ENCODE measurements around the gene ITGB5. TPM values are rescaled to one million over a fixed set of nuclear protein-coding genes. Genes with fewer than 3 reads are reported as not detected.
A peak's percentile ranks its signal among the peaks of the same experiment; 100 is the strongest.

The ITGB5 gene
- total and polyA plus RNA-seq, 2 experiments from 2014 or later: 54.3 to 107 TPM

DNA sequence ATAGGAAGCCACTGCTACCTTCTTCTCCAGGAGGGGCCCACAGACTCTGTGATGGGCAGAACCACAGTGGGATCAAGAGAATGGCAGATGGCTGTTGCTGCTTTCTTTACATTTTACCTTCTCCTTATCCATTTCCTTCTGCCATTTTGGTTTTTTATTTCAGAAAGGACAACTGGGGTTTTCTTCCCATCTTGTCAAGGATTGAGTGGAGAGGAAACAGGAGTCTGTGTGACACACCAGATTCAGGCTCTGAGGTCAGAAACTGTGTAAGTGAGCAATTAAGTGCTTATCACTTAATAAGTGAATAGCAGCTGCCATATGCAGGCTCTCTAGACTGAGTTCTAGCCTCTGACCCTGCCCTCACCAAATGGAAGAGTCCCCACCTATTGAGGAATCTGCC, 47.3 kb downstream of the ITGB5 start:
- no peak overlapping the region for H3K27ac ChIP-seq
- TF ChIP-seq, protein P1, sequence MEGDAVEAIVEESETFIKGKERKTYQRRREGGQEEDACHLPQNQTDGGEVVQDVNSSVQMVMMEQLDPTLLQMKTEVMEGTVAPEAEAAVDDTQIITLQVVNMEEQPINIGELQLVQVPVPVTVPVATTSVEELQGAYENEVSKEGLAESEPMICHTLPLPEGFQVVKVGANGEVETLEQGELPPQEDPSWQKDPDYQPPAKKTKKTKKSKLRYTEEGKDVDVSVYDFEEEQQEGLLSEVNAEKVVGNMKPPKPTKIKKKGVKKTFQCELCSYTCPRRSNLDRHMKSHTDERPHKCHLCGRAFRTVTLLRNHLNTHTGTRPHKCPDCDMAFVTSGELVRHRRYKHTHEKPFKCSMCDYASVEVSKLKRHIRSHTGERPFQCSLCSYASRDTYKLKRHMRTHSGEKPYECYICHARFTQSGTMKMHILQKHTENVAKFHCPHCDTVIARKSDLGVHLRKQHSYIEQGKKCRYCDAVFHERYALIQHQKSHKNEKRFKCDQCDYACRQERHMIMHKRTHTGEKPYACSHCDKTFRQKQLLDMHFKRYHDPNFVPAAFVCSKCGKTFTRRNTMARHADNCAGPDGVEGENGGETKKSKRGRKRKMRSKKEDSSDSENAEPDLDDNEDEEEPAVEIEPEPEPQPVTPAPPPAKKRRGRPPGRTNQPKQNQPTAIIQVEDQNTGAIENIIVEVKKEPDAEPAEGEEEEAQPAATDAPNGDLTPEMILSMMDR (IDR thresholded peaks at IDR 0.05; ENCODE audit: low read depth, low read length): no peak
- DNase-seq (ENCODE audit: low read depth in 1 of 2, low spot score in 1 of 2): no peak
- H3K4me3 ChIP-seq: no peak overlapping the region
- H3K4me1 ChIP-seq (ENCODE audit: low read depth): peaks cover 22% of the 10 kb centered on the region
- peaks cover 5% of the 10 kb centered on the region for H3K36me3 ChIP-seq
- no peaks in the 10 kb centered on the region for H3K9me3 ChIP-seq (ENCODE audit: low read depth)
- H3K27me3 ChIP-seq: no peaks in the 10 kb centered on the region

DNA sequence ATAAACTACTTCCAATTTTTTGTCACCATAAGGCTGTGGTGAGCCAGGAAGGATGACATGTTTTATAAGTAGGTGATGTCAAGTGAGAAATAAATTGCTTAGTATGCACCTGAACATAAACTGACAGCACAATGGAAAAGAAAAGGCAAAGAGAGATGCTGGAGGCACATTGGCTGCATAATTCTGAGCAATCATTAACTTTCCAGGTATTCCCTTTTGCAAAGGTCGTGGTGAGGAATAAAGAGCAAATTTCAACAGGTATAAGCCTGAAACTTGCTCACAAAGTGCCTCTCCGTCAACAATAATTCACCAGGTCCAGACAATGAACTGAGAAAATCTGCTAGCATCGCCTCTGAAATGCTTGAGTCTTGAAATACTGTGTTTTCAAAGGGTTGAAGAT, 48.2 kb downstream of the ITGB5 start:
- Histone ChIP-seq H3K4me1 (ENCODE audit: low read depth) (peaks cover 27% of the 10 kb centered on the region), H3K4me3 (no peak overlapping the region), H3K9me3 (ENCODE audit: low read depth) (no peaks in the 10 kb centered on the region), H3K36me3 (peaks cover 5% of the 10 kb centered on the region), H3K27me3 (no peaks in the 10 kb centered on the region), H3K27ac (no peak overlapping the region)
- TF ChIP-seq, protein P1 (IDR thresholded peaks at IDR 0.05; ENCODE audit: low read depth, low read length): no peak
- no peak for DNase-seq (ENCODE audit: low read depth in 1 of 2, low spot score in 1 of 2)

DNA sequence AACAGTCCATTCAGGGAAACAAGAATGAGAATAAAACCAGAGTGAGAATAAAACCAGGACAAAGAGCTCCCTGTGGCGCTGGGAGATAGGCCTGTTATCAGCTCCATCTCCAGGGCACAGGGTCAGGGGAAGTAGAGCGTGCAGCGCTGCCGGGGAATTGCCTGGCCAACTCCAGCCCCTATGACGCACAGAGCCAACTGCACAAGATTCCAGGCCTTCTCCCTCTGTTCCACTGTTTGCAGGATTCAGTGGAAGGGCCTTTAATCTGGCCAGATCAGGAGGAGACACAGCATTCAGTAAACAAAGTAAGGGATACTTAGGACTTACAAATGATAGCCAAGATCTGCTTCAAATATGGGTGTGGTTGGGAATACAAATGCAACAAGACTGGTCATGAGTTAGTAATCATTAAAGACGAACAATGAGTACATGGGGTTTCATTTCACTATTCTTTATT, 49.4 kb downstream of the ITGB5 start:
- H3K36me3 ChIP-seq: peaks cover 5% of the 10 kb centered on the region
- H3K9me3 ChIP-seq (ENCODE audit: low read depth): no peaks in the 10 kb centered on the region
- H3K4me1 ChIP-seq (ENCODE audit: low read depth): peaks cover 27% of the 10 kb centered on the region
- H3K4me3 ChIP-seq: no peak overlapping the region
- DNase-seq (ENCODE audit: low read depth in 1 of 2, low spot score in 1 of 2): peak in 1 of 2 donors; percentile 79
- no peaks in the 10 kb centered on the region for H3K27me3 ChIP-seq
- TF ChIP-seq, protein P1 (IDR thresholded peaks at IDR 0.05; ENCODE audit: low read depth, low read length): no peak
- H3K27ac ChIP-seq: no peak overlapping the region

DNA sequence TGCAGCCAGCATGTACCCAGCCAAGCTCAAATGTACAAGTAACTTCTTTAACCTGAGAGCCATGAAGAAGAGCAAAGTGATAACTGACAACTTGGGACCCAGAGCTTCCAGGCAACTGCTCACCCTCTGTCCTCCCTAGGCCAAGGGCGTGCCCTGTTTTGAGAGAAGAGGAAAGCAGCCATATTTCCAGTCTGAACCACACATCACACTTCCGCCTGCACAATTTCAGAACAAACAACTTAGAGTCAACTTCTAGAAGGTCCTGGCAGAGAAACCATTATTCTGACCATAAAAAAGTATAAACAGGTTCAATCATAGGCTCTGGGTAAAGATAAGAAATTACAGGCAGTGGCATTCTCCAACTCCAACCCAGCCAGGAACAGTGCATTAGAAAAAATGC, 50.1 kb downstream of the ITGB5 start:
- H3K4me3 ChIP-seq: no peak overlapping the region
- H3K27ac ChIP-seq: no peak overlapping the region
- H3K27me3 ChIP-seq: no peaks in the 10 kb centered on the region
- no peak for DNase-seq (ENCODE audit: low read depth in 1 of 2, low spot score in 1 of 2)
- TF ChIP-seq, protein P1 (IDR thresholded peaks at IDR 0.05; ENCODE audit: low read depth, low read length): no peak
- H3K36me3 ChIP-seq: peaks cover 5% of the 10 kb centered on the region
- peaks cover 27% of the 10 kb centered on the region for H3K4me1 ChIP-seq (ENCODE audit: low read depth)
- no peaks in the 10 kb centered on the region for H3K9me3 ChIP-seq (ENCODE audit: low read depth)

GRCh38 chr3:124836448-124836847, 50.7 kb downstream of the ITGB5 start:
- H3K27ac ChIP-seq: no peak overlapping the region
- H3K4me3 ChIP-seq: no peak overlapping the region
- H3K36me3 ChIP-seq: peaks cover 5% of the 10 kb centered on the region
- TF ChIP-seq, protein P1 (IDR thresholded peaks at IDR 0.05; ENCODE audit: low read depth, low read length): no peak
- H3K27me3 ChIP-seq: no peaks in the 10 kb centered on the region
- DNase-seq (ENCODE audit: low read depth in 1 of 2, low spot score in 1 of 2): no peak
- H3K9me3 ChIP-seq (ENCODE audit: low read depth): no peaks in the 10 kb centered on the region
- H3K4me1 ChIP-seq (ENCODE audit: low read depth): peaks cover 32% of the 10 kb centered on the region
